Measurements from ENCODE around the gene NUP210L.

DNA sequence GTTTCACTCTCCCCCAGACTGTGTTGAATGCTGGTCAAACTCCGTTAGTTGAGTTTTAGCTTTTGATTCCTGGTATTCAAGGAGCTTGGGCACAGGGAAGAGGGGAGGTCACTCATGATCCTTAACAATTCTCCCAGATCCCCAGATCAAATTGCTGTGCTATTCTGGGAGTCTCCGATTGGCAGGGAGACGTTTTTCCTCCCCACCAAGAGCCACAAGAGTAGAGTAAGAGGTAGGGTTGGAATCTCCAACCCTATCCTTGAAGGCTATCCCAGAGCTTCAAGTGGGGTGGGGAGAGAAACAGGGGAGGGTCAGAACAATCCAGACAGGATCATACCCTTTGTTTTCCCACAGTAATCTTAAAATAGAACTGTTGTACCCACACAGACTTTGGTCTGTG, 37.6 kb upstream of the NUP210L start:
- TF ChIP-seq, protein P1, sequence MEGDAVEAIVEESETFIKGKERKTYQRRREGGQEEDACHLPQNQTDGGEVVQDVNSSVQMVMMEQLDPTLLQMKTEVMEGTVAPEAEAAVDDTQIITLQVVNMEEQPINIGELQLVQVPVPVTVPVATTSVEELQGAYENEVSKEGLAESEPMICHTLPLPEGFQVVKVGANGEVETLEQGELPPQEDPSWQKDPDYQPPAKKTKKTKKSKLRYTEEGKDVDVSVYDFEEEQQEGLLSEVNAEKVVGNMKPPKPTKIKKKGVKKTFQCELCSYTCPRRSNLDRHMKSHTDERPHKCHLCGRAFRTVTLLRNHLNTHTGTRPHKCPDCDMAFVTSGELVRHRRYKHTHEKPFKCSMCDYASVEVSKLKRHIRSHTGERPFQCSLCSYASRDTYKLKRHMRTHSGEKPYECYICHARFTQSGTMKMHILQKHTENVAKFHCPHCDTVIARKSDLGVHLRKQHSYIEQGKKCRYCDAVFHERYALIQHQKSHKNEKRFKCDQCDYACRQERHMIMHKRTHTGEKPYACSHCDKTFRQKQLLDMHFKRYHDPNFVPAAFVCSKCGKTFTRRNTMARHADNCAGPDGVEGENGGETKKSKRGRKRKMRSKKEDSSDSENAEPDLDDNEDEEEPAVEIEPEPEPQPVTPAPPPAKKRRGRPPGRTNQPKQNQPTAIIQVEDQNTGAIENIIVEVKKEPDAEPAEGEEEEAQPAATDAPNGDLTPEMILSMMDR (IDR thresholded peaks at IDR 0.05) = no peak
- TF ChIP-seq POLR2A (IDR thresholded peaks at IDR 0.05) = no peak

All from uterus (tissue), 2 donors.